Memory B cell (primary cell): ENCODE results near the gene TSPAN32.

Experiments used
- ATAC-seq: fragments of 150-1000 bp; cut with Tn5 transposase; 2 replicates; pipeline ENCODE4 v1.10.0; 2021; ENCODE audit warnings: low read depth, mild to moderate bottlenecking, moderate library complexity
- DNase-seq, 2 donors: peaks; one replicate each; pipeline ENCODE4 v3.0.0; 2022; ENCODE audit warnings: low spot score in 2 of 2
- H3K27ac Mint-ChIP-seq: one replicate; pipeline ENCODE4 v1.8.0; 2022; ENCODE audit warnings: mild to moderate bottlenecking, moderate library complexity, mixed read lengths
- H3K27me3 Mint-ChIP-seq: one replicate; pipeline ENCODE4 v1.8.0; 2022; ENCODE audit warnings: mixed read lengths
- H3K36me3 Mint-ChIP-seq: one replicate; pipeline ENCODE4 v1.8.0; 2022; ENCODE audit warnings: mild to moderate bottlenecking, mixed read lengths
- H3K4me1 Mint-ChIP-seq: one replicate; pipeline ENCODE4 v1.8.0; 2022; ENCODE audit warnings: mixed read lengths
- H3K4me3 Mint-ChIP-seq: one replicate; pipeline ENCODE4 v1.8.0; 2022; ENCODE audit warnings: mild to moderate bottlenecking, moderate library complexity, mixed read lengths
- H3K9me3 Mint-ChIP-seq: one replicate; pipeline ENCODE4 v1.8.0; 2022; ENCODE audit warnings: mixed read lengths

The TSPAN32 gene

GRCh38 chr11:2263724-2264360, 38.0 kb upstream of the TSPAN32 start:
- Mint-ChIP-seq H3K27me3 (no peaks in the 10 kb centered on the region), H3K4me1 (peaks cover 21% of the 10 kb centered on the region), H3K27ac (no peak overlapping the region), H3K36me3 (no peaks in the 10 kb centered on the region), H3K4me3 (no peak overlapping the region), H3K9me3 (no peaks in the 10 kb centered on the region)
- DNase-seq: no peak
- no peak for ATAC-seq

GRCh38 chr11:2264366-2265053, 37.3 kb upstream of the TSPAN32 start:
- Mint-ChIP-seq H3K4me3 (no peak overlapping the region), H3K27me3 (no peaks in the 10 kb centered on the region), H3K9me3 (no peaks in the 10 kb centered on the region), H3K36me3 (no peaks in the 10 kb centered on the region), H3K27ac (no peak overlapping the region), H3K4me1 (peaks cover 21% of the 10 kb centered on the region)
- DNase-seq (no peak), ATAC-seq (no peak)

GRCh38 chr11:2265396-2265795, 36.4 kb upstream of the TSPAN32 start:
- Mint-ChIP-seq H3K27ac (peak overlapping the region; percentile 51), H3K4me3 (peak overlapping the region; percentile 64), H3K36me3 (no peaks in the 10 kb centered on the region), H3K9me3 (no peaks in the 10 kb centered on the region), H3K4me1 (peaks cover 21% of the 10 kb centered on the region), H3K27me3 (no peaks in the 10 kb centered on the region)
- DNase-seq (peak in 1 of 2 donors; percentile 53), ATAC-seq (peak; percentile 81)

- Mint-ChIP-seq H3K27ac (peak overlapping the region; percentile 51), H3K27me3 (peaks cover 2% of the 10 kb centered on the region), H3K9me3 (no peaks in the 10 kb centered on the region), H3K4me3 (peak overlapping the region; percentile 64), H3K4me1 (peaks cover 23% of the 10 kb centered on the region), H3K36me3 (no peaks in the 10 kb centered on the region)
- DNase-seq (no peak), ATAC-seq (no peak)
Measured at GRCh38 chr11:2265854-2266585, 35.8 kb upstream of the TSPAN32 start.

GRCh38 chr11:2266586-2267305, 35.1 kb upstream of the TSPAN32 start:
- H3K27me3 Mint-ChIP-seq: peaks cover 5% of the 10 kb centered on the region
- H3K27ac Mint-ChIP-seq: peak overlapping the region; percentile 51
- no peaks in the 10 kb centered on the region for H3K36me3 Mint-ChIP-seq
- peaks cover 23% of the 10 kb centered on the region for H3K4me1 Mint-ChIP-seq
- H3K4me3 Mint-ChIP-seq: no peak overlapping the region
- no peaks in the 10 kb centered on the region for H3K9me3 Mint-ChIP-seq
- DNase-seq (no peak), ATAC-seq (no peak)

- peaks cover 5% of the 10 kb centered on the region for H3K27me3 Mint-ChIP-seq
- DNase-seq (no peak), ATAC-seq (no peak)
- H3K4me3 Mint-ChIP-seq: no peak overlapping the region
- no peaks in the 10 kb centered on the region for H3K36me3 Mint-ChIP-seq
- no peak overlapping the region for H3K27ac Mint-ChIP-seq
- H3K4me1 Mint-ChIP-seq: peaks cover 23% of the 10 kb centered on the region
- H3K9me3 Mint-ChIP-seq: no peaks in the 10 kb centered on the region
Measured at GRCh38 chr11:2267306-2267850, 34.4 kb upstream of the TSPAN32 start.

GRCh38 chr11:2267851-2268728, 33.7 kb upstream of the TSPAN32 start:
- Mint-ChIP-seq H3K36me3 (no peaks in the 10 kb centered on the region), H3K4me1 (peaks cover 23% of the 10 kb centered on the region), H3K4me3 (peak overlapping the region; percentile 68), H3K9me3 (no peaks in the 10 kb centered on the region), H3K27me3 (peaks cover 9% of the 10 kb centered on the region), H3K27ac (no peak overlapping the region)
- no peak for DNase-seq
- no peak for ATAC-seq

GRCh38 chr11:2268729-2269600, 32.8 kb upstream of the TSPAN32 start:
- ATAC-seq: peak; percentile 34
- peaks cover 23% of the 10 kb centered on the region for H3K4me1 Mint-ChIP-seq
- H3K36me3 Mint-ChIP-seq: no peaks in the 10 kb centered on the region

GRCh38 chr11:2269601-2270321, 32.1 kb upstream of the TSPAN32 start:
- Mint-ChIP-seq H3K9me3 (no peaks in the 10 kb centered on the region), H3K36me3 (no peaks in the 10 kb centered on the region), H3K27ac (no peak overlapping the region), H3K4me1 (peaks cover 23% of the 10 kb centered on the region), H3K27me3 (peaks cover 11% of the 10 kb centered on the region), H3K4me3 (peak overlapping the region; percentile 73)
- DNase-seq: peak in 1 of 2 donors; percentile 39
- ATAC-seq: peak; percentile 43

More at GRCh38 chr11:2268729-2269600, 32.8 kb upstream of the TSPAN32 start:
- DNase-seq: no peak
- Mint-ChIP-seq H3K27ac (no peak overlapping the region), H3K27me3 (peaks cover 11% of the 10 kb centered on the region), H3K4me3 (peak overlapping the region; percentile 73), H3K9me3 (no peaks in the 10 kb centered on the region)

- no peak within 1 kb of the TSS for H3K27ac Mint-ChIP-seq
Measured at GRCh38 chr11:2270322-2271076, 31.3 kb upstream of the TSPAN32 start, which contains the start of gene ASCL2. TSS of gene ASCL2 (minus strand) at chr11:2270588. CDS start at chr11:2270332, 256 bp downstream.

GRCh38 chr11:2271077-2271326, 30.8 kb upstream of the TSPAN32 start:
- DNase-seq: no peak

More at GRCh38 chr11:2270322-2271076, 31.3 kb upstream of the TSPAN32 start, which contains the start of gene ASCL2:
- DNase-seq (no peak), ATAC-seq (no peak)
- H3K27me3 Mint-ChIP-seq: peaks cover 16% of the 10 kb centered on the region
- peak within 1 kb of the TSS; percentile 73 for H3K4me3 Mint-ChIP-seq
- peaks cover 20% of the 10 kb centered on the region for H3K4me1 Mint-ChIP-seq
- H3K9me3 Mint-ChIP-seq: no peaks in the 10 kb centered on the region
- H3K36me3 Mint-ChIP-seq: no peaks in the 10 kb centered on the region

More at GRCh38 chr11:2271077-2271326, 30.8 kb upstream of the TSPAN32 start:
- ATAC-seq: peak; percentile 38
- Mint-ChIP-seq H3K4me3 (no peak overlapping the region), H3K27me3 (peaks cover 16% of the 10 kb centered on the region), H3K4me1 (peaks cover 15% of the 10 kb centered on the region), H3K27ac (no peak overlapping the region), H3K9me3 (no peaks in the 10 kb centered on the region), H3K36me3 (no peaks in the 10 kb centered on the region)
